ENCODE data around the gene EIF3D. TPM values are rescaled to one million over a fixed set of nuclear protein-coding genes. Genes with fewer than 3 reads are reported as not detected.
A peak's percentile ranks its signal among the peaks of the same experiment; 100 is the strongest.

The EIF3D gene
- total RNA-seq, 1 donor from 2014 or later: 132 TPM

GRCh38 chr22:36564422-36565158 is 35.6 kb upstream of the EIF3D start:
- Histone ChIP-seq H3K4me1 (no peaks in the 10 kb centered on the region), H3K36me3 (no peaks in the 10 kb centered on the region), H3K27me3 (peaks cover 22% of the 10 kb centered on the region), H3K27ac (no peak overlapping the region), H3K4me3 (no peak overlapping the region), H3K9me3 (no peaks in the 10 kb centered on the region)
- ATAC-seq: no peak
- DNase-seq: no peak
- TF ChIP-seq, protein P1, sequence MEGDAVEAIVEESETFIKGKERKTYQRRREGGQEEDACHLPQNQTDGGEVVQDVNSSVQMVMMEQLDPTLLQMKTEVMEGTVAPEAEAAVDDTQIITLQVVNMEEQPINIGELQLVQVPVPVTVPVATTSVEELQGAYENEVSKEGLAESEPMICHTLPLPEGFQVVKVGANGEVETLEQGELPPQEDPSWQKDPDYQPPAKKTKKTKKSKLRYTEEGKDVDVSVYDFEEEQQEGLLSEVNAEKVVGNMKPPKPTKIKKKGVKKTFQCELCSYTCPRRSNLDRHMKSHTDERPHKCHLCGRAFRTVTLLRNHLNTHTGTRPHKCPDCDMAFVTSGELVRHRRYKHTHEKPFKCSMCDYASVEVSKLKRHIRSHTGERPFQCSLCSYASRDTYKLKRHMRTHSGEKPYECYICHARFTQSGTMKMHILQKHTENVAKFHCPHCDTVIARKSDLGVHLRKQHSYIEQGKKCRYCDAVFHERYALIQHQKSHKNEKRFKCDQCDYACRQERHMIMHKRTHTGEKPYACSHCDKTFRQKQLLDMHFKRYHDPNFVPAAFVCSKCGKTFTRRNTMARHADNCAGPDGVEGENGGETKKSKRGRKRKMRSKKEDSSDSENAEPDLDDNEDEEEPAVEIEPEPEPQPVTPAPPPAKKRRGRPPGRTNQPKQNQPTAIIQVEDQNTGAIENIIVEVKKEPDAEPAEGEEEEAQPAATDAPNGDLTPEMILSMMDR (IDR thresholded peaks at IDR 0.05): no peak
- intact Hi-C loops (cut with DNase I): no loop called here

- Histone ChIP-seq H3K27me3 (peaks cover 16% of the 10 kb centered on the region), H3K4me1 (no peaks in the 10 kb centered on the region)
- intact Hi-C loops (cut with DNase I): no loop called here
Measured at GRCh38 chr22:36563898-36564297, 34.9 kb upstream of the EIF3D start.

DNA sequence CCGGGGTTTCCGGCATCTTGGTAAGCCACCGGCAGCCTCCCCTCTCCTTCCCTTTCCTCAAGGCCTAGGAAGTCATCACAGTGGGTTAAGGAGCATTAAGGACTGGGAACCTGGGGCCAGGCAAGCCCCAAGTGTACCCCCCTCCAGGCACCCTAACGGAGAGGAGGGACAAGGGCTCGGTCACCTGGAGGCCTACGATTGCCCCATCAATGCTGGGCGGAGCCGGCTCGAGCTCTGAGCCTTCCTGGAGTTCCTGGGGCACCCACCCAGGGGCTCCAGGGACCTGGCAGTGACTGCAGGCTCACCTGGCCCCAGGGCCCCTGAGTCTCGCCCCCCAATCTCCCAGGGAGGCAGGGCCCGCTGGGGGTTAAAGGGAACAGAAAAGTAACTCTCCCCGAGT is 34.5 kb upstream of the EIF3D start:
- DNase-seq (no peak), ATAC-seq (no peak)
- TF ChIP-seq, protein P1 (IDR thresholded peaks at IDR 0.05): no peak
- H3K27ac ChIP-seq: no peak overlapping the region
- H3K4me1 ChIP-seq: no peaks in the 10 kb centered on the region
- H3K4me3 ChIP-seq: no peak overlapping the region
- H3K36me3 ChIP-seq: no peaks in the 10 kb centered on the region
- intact Hi-C loops (cut with DNase I): no loop called here
- H3K27me3 ChIP-seq: peaks cover 16% of the 10 kb centered on the region
- H3K9me3 ChIP-seq: no peaks in the 10 kb centered on the region

More at GRCh38 chr22:36563898-36564297, 34.9 kb upstream of the EIF3D start:
- H3K4me3 ChIP-seq: no peak overlapping the region
- no peak for DNase-seq
- TF ChIP-seq, protein P1 (IDR thresholded peaks at IDR 0.05): no peak
- no peak for ATAC-seq
- no peaks in the 10 kb centered on the region for H3K36me3 ChIP-seq
- H3K9me3 ChIP-seq: no peaks in the 10 kb centered on the region
- no peak overlapping the region for H3K27ac ChIP-seq

GRCh38 chr22:36563001-36563400 is 34.0 kb upstream of the EIF3D start:
- Histone ChIP-seq H3K27me3 (peaks cover 16% of the 10 kb centered on the region), H3K9me3 (no peaks in the 10 kb centered on the region)

GRCh38 chr22:36562261-36562835 is 33.4 kb upstream of the EIF3D start:
- TF ChIP-seq, protein P1 (IDR thresholded peaks at IDR 0.05): no peak
- ATAC-seq: peak; percentile 11

More at GRCh38 chr22:36563001-36563400, 34.0 kb upstream of the EIF3D start:
- TF ChIP-seq, protein P1 (IDR thresholded peaks at IDR 0.05): no peak
- intact Hi-C loops (cut with DNase I): no loop called here
- Histone ChIP-seq H3K27ac (no peak overlapping the region), H3K4me3 (no peak overlapping the region), H3K4me1 (no peaks in the 10 kb centered on the region), H3K36me3 (no peaks in the 10 kb centered on the region)
- ATAC-seq: no peak
- no peak for DNase-seq

More at GRCh38 chr22:36562261-36562835, 33.4 kb upstream of the EIF3D start:
- no peaks in the 10 kb centered on the region for H3K4me1 ChIP-seq
- H3K9me3 ChIP-seq: no peaks in the 10 kb centered on the region
- peaks cover 16% of the 10 kb centered on the region for H3K27me3 ChIP-seq
- intact Hi-C loops (cut with DNase I): no loop called here
- H3K4me3 ChIP-seq: no peak overlapping the region
- no peak overlapping the region for H3K27ac ChIP-seq
- no peak for DNase-seq
- H3K36me3 ChIP-seq: no peaks in the 10 kb centered on the region

Data from upper lobe of right lung (tissue), 1 donor.